Neural progenitor cell (in vitro differentiated cells): ENCODE data around the gene ATP13A5. TPM values are rescaled to one million over a fixed set of nuclear protein-coding genes. Genes with fewer than 3 reads are reported as not detected.

Experiments used
- DNase-seq: peaks from one replicate; pipeline ENCODE4 v3.0.0-alpha.2; 2016; ENCODE audit warnings: low spot score
- H2AFZ ChIP-seq: fragments of 200-600 bp; sonication (generic); replicated peaks from 2 replicates; pipeline ENCODE4 v1.6.1; 2016; ENCODE audit warnings: antibody characterized with exemption
- H3F3A ChIP-seq: fragments of 200-600 bp; sonication (generic); 2 replicates; pipeline ENCODE4 v1.6.1; 2016; ENCODE audit warnings: antibody characterized with exemption, low read depth
- H3K27ac ChIP-seq: fragments of 200-600 bp; sonication (generic); 2 replicates; pipeline ENCODE4 v1.5.1; 2016; ENCODE audit warnings: mild to moderate bottlenecking
- H3K27me3 ChIP-seq: fragments of 200-600 bp; sonication (generic); 2 replicates; pipeline ENCODE4 v1.6.1; 2016; ENCODE audit warnings: mild to moderate bottlenecking, moderate library complexity
- H3K36me3 ChIP-seq: fragments of 200-600 bp; sonication (generic); 2 replicates; pipeline ENCODE4 v1.5.1; 2016
- H3K4me1 ChIP-seq: fragments of 200-600 bp; sonication (generic); 2 replicates; pipeline ENCODE4 v1.6.1; 2016; ENCODE audit warnings: mixed run types
- H3K4me2 ChIP-seq: fragments of 200-600 bp; sonication (generic); 2 replicates; pipeline ENCODE4 v1.6.1; 2016
- H3K4me3 ChIP-seq: fragments of 200-600 bp; sonication (generic); 2 replicates; pipeline ENCODE4 v1.5.1; 2016
- H3K79me2 ChIP-seq: fragments of 200-600 bp; sonication (generic); 2 replicates; pipeline ENCODE4 v1.6.1; 2016; ENCODE audit warnings: low read depth
- H3K9ac ChIP-seq: fragments of 200-600 bp; sonication (generic); 2 replicates; pipeline ENCODE4 v1.6.1; 2016
- H3K9me3 ChIP-seq: fragments of 200-600 bp; sonication (generic); 2 replicates; pipeline ENCODE4 v1.5.1; 2016; ENCODE audit warnings: low read depth
- H4K20me1 ChIP-seq: fragments of 200-600 bp; sonication (generic); 2 replicates; pipeline ENCODE4 v1.6.1; 2016; ENCODE audit warnings: low read depth
- H3K27ac Mint-ChIP-seq: 3 replicates; pipeline ENCODE4 v1.8.0; 2021; ENCODE audit warnings: mixed read lengths
- H3K27me3 Mint-ChIP-seq: 2 replicates; pipeline ENCODE4 v1.8.0; 2022; ENCODE audit warnings: low read depth, mild to moderate bottlenecking, inconsistent platforms, moderate library complexity, mixed read lengths; ENCODE audit not compliant: insufficient read depth
- H3K36me3 Mint-ChIP-seq: 3 replicates; pipeline ENCODE4 v1.8.0; 2021; ENCODE audit warnings: mixed read lengths
- H3K4me1 Mint-ChIP-seq: 3 replicates; pipeline ENCODE4 v1.8.0; 2021; ENCODE audit warnings: mixed read lengths
- H3K4me3 Mint-ChIP-seq: 3 replicates; pipeline ENCODE4 v1.8.0; 2021; ENCODE audit warnings: mild to moderate bottlenecking, moderate library complexity, mixed read lengths
- H3K9me3 Mint-ChIP-seq: 3 replicates; pipeline ENCODE4 v1.8.0; 2020; ENCODE audit warnings: mixed read lengths
- EZH2 ChIP-seq: fragments of 200-600 bp; sonication (generic); IDR thresholded peaks from 2 replicates; pipeline ENCODE4 v1.6.1; 2017; ENCODE audit warnings: antibody characterized with exemption, mild to moderate bottlenecking, moderate library complexity
- EZH2phosphoT487 ChIP-seq: fragments of 200-600 bp; sonication (generic); IDR thresholded peaks from 2 replicates; pipeline ENCODE4 v1.6.1; 2017; ENCODE audit warnings: antibody characterized with exemption
- total RNA-seq: library from RNA; depleted of rRNA; stranded (reverse); fragments of >200 nt; gene quantifications from 2 replicates; pipeline ENCODE4 v1.2.3, GENCODE V29; 2015; ENCODE audit warnings: low replicate concordance
- TF ChIP-seq, protein P1 (sequence below): fragments of 200-600 bp; sonication (generic); IDR thresholded peaks from 2 replicates; pipeline ENCODE4 v1.5.1; 2017; ENCODE audit warnings: antibody characterized with exemption, mild to moderate bottlenecking

ATP13A5 gene
- total RNA-seq, 1 donor from 2014 or later, result not detected

DNA sequence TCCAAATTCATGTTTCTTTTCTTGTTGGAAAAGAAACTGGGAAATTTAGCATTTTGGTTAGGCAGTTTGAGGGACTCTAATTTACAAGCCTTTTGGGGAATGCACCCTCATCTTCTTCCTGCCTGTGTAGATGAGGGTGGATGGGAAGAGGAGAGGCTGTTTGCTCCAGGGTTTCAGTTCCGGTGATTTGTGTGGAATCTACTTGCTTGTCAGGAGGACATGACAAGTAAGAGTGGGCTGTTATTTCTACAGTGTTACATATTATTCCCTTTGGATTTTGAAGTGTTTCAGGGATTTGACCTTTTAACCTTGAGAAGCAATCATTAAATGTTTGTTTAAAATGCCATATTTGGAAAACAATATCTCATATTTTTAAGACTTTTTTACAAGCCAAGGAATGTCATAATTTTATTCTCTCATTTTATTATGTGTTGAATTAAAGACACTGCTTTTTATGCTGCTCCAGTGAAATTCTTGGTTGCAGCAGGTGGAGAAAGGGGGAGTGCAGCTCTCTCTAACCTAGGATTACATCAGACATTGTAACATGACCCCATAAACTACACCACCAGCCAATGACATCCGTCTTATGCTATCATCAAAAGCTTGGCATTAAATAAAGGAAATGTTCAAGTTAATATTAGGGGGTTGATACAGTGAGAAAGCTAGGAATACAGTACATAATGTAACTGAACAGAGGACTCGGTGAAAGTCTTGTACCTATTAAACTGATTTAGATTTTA lies 107.3 kb downstream of the ATP13A5 start:
- TF ChIP-seq EZH2phosphoT487 (no peak), EZH2 (no peak)
- TF ChIP-seq, protein P1, sequence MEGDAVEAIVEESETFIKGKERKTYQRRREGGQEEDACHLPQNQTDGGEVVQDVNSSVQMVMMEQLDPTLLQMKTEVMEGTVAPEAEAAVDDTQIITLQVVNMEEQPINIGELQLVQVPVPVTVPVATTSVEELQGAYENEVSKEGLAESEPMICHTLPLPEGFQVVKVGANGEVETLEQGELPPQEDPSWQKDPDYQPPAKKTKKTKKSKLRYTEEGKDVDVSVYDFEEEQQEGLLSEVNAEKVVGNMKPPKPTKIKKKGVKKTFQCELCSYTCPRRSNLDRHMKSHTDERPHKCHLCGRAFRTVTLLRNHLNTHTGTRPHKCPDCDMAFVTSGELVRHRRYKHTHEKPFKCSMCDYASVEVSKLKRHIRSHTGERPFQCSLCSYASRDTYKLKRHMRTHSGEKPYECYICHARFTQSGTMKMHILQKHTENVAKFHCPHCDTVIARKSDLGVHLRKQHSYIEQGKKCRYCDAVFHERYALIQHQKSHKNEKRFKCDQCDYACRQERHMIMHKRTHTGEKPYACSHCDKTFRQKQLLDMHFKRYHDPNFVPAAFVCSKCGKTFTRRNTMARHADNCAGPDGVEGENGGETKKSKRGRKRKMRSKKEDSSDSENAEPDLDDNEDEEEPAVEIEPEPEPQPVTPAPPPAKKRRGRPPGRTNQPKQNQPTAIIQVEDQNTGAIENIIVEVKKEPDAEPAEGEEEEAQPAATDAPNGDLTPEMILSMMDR, result no peak
- no peaks in the 10 kb centered on the region for H3K4me1 Mint-ChIP-seq

DNA sequence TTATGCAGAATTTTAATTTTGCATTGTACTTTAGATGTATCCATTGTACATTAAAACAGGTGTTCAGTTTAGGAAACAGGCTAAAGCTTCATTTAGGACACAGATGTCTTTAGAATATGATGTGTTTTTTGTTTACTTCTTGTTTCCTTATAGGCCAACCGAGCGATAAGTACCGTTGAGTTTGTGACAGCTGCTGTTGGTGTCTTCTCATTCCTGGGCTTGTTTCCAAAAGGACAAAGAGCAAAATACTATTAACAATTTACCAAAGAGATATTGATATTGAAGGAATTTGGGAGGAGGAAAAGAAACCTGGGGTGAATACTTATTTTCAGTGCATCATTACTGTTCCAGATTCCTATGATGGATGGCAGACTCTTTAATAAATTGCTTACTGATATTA lies 108.1 kb downstream of the ATP13A5 start:
- no peaks in the 10 kb centered on the region for H3F3A ChIP-seq
- no peak overlapping the region for H3K9ac ChIP-seq
- no peak overlapping the region for H2AFZ ChIP-seq
- H3K9me3 ChIP-seq, result no peaks in the 10 kb centered on the region
- no peak overlapping the region for H3K4me3 ChIP-seq
- no peaks in the 10 kb centered on the region for H3K27me3 ChIP-seq
- no peaks in the 10 kb centered on the region for H3K9me3 Mint-ChIP-seq
- DNase-seq, result no peak
- no peak overlapping the region for H3K4me3 Mint-ChIP-seq
- no peak overlapping the region for H3K27ac Mint-ChIP-seq
- H3K4me1 ChIP-seq, result no peaks in the 10 kb centered on the region
- peaks cover 4% of the 10 kb centered on the region for H3K27me3 Mint-ChIP-seq
- no peak overlapping the region for H3K4me2 ChIP-seq
- no peak overlapping the region for H3K27ac ChIP-seq
- no peaks in the 10 kb centered on the region for H3K36me3 ChIP-seq
- TF ChIP-seq EZH2 (no peak), EZH2phosphoT487 (no peak)
- TF ChIP-seq, protein P1, result no peak
- no peaks in the 10 kb centered on the region for H4K20me1 ChIP-seq
- H3K4me1 Mint-ChIP-seq, result no peaks in the 10 kb centered on the region
- H3K36me3 Mint-ChIP-seq, result no peaks in the 10 kb centered on the region
- no peaks in the 10 kb centered on the region for H3K79me2 ChIP-seq

More for the DNA sequence above, 107.3 kb downstream of the ATP13A5 start:
- Histone ChIP-seq H3F3A (no peaks in the 10 kb centered on the region), H3K9ac (no peak overlapping the region), H3K36me3 (no peaks in the 10 kb centered on the region), H2AFZ (no peak overlapping the region), H3K79me2 (no peaks in the 10 kb centered on the region), H3K4me2 (no peak overlapping the region), H4K20me1 (no peaks in the 10 kb centered on the region), H3K27me3 (no peaks in the 10 kb centered on the region), H3K4me3 (no peak overlapping the region), H3K9me3 (no peaks in the 10 kb centered on the region), H3K27ac (no peak overlapping the region), H3K4me1 (no peaks in the 10 kb centered on the region)
- H3K4me3 Mint-ChIP-seq, result no peak overlapping the region
- DNase-seq, result no peak
- H3K27me3 Mint-ChIP-seq, result peaks cover 4% of the 10 kb centered on the region
- H3K36me3 Mint-ChIP-seq, result no peaks in the 10 kb centered on the region
- no peak overlapping the region for H3K27ac Mint-ChIP-seq
- H3K9me3 Mint-ChIP-seq, result no peaks in the 10 kb centered on the region

DNA sequence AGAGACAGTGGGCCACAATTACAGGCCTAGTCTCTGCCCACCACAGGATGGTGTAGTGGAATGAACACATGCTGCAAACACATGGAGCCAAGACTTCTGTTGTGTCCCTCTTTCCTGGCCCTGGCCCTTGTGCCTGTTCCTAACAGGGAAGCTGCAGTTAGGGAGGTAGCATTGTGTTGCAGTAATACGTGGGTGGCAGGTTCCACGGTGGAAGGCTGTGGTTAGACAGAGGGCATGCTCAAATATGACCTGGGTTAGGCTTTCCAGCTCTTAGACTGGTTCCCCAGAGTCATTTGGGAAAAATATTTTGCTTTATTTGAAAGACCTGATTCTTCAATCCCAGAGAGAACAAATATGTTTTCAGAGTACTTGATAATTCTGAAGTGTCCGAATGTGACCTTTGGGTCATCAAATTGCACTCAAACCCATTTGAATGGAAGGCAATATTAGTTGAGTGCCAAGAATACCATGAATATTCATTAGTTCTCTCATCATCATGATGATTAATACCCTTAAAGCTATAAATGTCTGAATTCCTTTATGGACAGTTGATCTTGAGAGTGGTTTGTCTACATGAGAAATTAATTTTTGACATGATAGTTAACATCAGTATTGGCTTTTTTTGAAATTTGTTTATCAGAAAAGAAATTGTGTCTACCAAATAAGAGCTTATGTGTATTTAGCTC lies 109.1 kb downstream of the ATP13A5 start:
- Mint-ChIP-seq H3K36me3 (no peaks in the 10 kb centered on the region), H3K4me3 (no peak overlapping the region), H3K9me3 (no peaks in the 10 kb centered on the region), H3K27me3 (peaks cover 4% of the 10 kb centered on the region), H3K4me1 (no peaks in the 10 kb centered on the region), H3K27ac (no peak overlapping the region)
- Histone ChIP-seq H2AFZ (no peak overlapping the region), H3K4me1 (no peaks in the 10 kb centered on the region), H3F3A (no peaks in the 10 kb centered on the region), H3K36me3 (no peaks in the 10 kb centered on the region), H3K27ac (no peak overlapping the region), H4K20me1 (no peaks in the 10 kb centered on the region), H3K79me2 (no peaks in the 10 kb centered on the region), H3K4me2 (no peak overlapping the region), H3K27me3 (no peaks in the 10 kb centered on the region), H3K9ac (no peak overlapping the region), H3K4me3 (no peak overlapping the region), H3K9me3 (no peaks in the 10 kb centered on the region)
- TF ChIP-seq EZH2phosphoT487 (no peak), EZH2 (no peak)
- TF ChIP-seq, protein P1, result no peak
- no peak for DNase-seq
